NB4 (cell line): ENCODE data around the gene SNU13.

Source experiments
- CTCF ChIP-seq: IDR thresholded peaks from one replicate; pipeline ENCODE4 v1.5.1; 2012; ENCODE audit warnings: low read depth, low read length
- MAX ChIP-seq: IDR thresholded peaks from 2 replicates; pipeline ENCODE4 v1.6.1; 2011; ENCODE audit warnings: low read depth, low read length

GRCh38 chr22:41659941-41660340, 28.7 kb downstream of the SNU13 start:
- TF ChIP-seq CTCF: no peak
- TF ChIP-seq MAX: no peak
